ENCODE results near the gene ANXA10.

DNA sequence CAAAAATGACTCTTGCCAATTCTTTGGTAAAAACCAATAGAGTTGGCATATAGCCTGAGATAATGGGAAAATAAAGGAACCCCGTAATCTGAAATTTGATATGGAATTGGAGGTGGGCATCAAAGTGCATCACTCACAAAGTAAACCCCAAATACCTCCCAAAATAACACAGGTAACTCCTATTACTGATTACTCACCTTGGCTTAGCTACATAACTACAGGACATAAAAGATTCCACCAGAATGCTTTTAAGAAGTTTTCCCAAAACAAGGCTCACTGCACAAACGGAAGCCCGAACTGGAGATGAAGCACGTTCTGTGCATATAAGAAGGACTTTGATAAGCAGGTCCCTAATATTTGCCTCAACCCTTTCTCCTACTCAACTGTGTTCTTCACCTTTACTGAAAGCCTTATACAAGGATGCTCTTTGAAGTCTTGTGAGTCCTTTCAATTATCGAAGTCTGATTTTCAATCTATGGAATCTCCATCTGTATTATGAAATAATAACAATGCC is 14.6 kb upstream of the ANXA10 start:
- TF ChIP-seq CTCF (IDR thresholded peaks at IDR 0.05; ENCODE audit: low read depth, low read length): no peak
- TF ChIP-seq EZH2phosphoT487 (IDR thresholded peaks at IDR 0.05; ENCODE audit: low read depth): no peak
